Right renal cortex interstitium (tissue), 3 donors: ENCODE measurements around the gene ABCC1. TPM values are rescaled to one million over a fixed set of nuclear protein-coding genes. Genes with fewer than 3 reads are reported as not detected.
"Not testable (repeated sequence)": the region's sequence is repeated elsewhere in the genome, so short reads cannot be mapped to it uniquely, and the experiment has no call there.

Experiments
- DNase-seq, 3 donors: peaks; one replicate each; pipeline ENCODE4 v3.0.0-alpha.2; 2013; ENCODE audit warnings: low read depth in 3 of 3, low spot score in 2 of 3
- polyA plus RNA-seq, 3 donors: library from polyadenylated mRNA; unstranded; fragments of 120-200 nt; gene quantifications; one replicate each; pipeline ENCODE4 v1.2.1, GENCODE V29; 2013; ENCODE audit not compliant: insufficient read length in 3 of 3

Gene ABCC1
- polyA plus RNA-seq, 3 donors = 20.9 to 24.5 (median 23.1) TPM

- DNase-seq = no peak
These were observed 17.0 kb downstream of the ABCC1 start for GRCh38 chr16:15966420-15966819.

GRCh38 chr16:15966836-15967546 lies 17.6 kb downstream of the ABCC1 start:
- DNase-seq = no peak

- DNase-seq = no peak
These were observed 18.4 kb downstream of the ABCC1 start for GRCh38 chr16:15967655-15968315.

GRCh38 chr16:15970202-15970601 lies 20.8 kb downstream of the ABCC1 start:
- no peak for DNase-seq

GRCh38 chr16:15970743-15971439 lies 21.5 kb downstream of the ABCC1 start:
- DNase-seq = no peak

GRCh38 chr16:15971440-15971815 lies 22.0 kb downstream of the ABCC1 start:
- DNase-seq = no peak

- DNase-seq = no peak
These were observed 22.8 kb downstream of the ABCC1 start for GRCh38 chr16:15972046-15972868.

GRCh38 chr16:15973421-15973820 lies 24.0 kb downstream of the ABCC1 start:
- DNase-seq = no peak

- DNase-seq = no peak
These were observed 24.6 kb downstream of the ABCC1 start for GRCh38 chr16:15974057-15974456.

GRCh38 chr16:15975172-15975571 lies 25.8 kb downstream of the ABCC1 start:
- DNase-seq = no peak

- DNase-seq = no peak
These were observed 26.9 kb downstream of the ABCC1 start for GRCh38 chr16:15976225-15976812.

GRCh38 chr16:15976929-15977637 lies 27.7 kb downstream of the ABCC1 start:
- no peak for DNase-seq

- no peak for DNase-seq
These were observed 30.4 kb downstream of the ABCC1 start for GRCh38 chr16:15979801-15980200.

- DNase-seq = no peak
These were observed 30.9 kb downstream of the ABCC1 start for GRCh38 chr16:15980329-15980728.

GRCh38 chr16:15981382-15981781 lies 32.0 kb downstream of the ABCC1 start:
- no peak for DNase-seq

GRCh38 chr16:15982194-15982915 lies 32.9 kb downstream of the ABCC1 start:
- DNase-seq = not testable (repeated sequence)

- DNase-seq = no peak
These were observed 34.5 kb downstream of the ABCC1 start for GRCh38 chr16:15983898-15984297.

- no peak for DNase-seq
These were observed 35.7 kb downstream of the ABCC1 start for GRCh38 chr16:15985144-15985543.

GRCh38 chr16:15986261-15986660 lies 36.8 kb downstream of the ABCC1 start:
- no peak for DNase-seq
